ENCODE data around the gene ZNF444.
A peak's percentile ranks its signal among the peaks of the same experiment; 100 is the strongest.

The ZNF444 gene

DNA sequence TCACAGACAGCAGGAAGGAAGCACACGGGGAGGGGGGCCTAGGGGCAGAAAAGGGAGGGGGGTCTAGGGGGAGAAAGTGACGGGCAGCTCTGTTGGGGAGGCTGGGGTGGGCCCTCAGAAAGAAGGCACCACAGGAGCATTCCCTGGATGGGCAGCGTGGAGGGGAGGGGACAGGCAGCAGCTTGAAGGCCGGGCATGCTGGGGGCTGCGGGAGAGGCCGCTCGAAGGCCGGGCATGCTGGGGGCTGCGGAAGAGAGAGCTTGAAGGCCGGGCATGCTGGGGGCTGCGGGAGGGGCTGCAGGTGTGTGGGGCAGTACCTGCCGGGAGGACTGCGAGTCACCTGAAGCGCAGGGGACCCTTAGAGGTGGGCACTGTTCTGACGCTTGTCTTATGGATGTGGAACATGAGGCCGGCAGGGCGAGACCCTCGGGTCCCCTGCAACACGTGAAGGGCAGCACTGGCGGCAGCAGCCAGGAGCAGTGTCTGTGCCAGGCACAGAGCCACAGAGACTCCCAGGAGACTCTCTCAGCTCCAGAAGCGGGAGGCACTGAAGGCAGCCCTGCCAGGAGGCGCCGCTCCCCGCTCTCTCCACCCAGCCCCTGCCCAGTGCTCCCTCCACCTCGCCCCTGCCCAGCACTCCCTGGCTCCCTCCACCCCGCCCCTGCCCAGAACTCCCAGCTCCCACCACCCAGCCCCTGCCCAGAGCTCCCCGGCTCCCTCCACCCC, 33.3 kb upstream of the ZNF444 start:
- no peak for DNase-seq (ENCODE audit: low read depth in 2 of 2)

GRCh38 chr19:56108447-56109195, 32.5 kb upstream of the ZNF444 start:
- no peak for DNase-seq (ENCODE audit: low read depth in 2 of 2)

GRCh38 chr19:56109226-56109625, 31.9 kb upstream of the ZNF444 start:
- no peak for DNase-seq (ENCODE audit: low read depth in 2 of 2)

DNA sequence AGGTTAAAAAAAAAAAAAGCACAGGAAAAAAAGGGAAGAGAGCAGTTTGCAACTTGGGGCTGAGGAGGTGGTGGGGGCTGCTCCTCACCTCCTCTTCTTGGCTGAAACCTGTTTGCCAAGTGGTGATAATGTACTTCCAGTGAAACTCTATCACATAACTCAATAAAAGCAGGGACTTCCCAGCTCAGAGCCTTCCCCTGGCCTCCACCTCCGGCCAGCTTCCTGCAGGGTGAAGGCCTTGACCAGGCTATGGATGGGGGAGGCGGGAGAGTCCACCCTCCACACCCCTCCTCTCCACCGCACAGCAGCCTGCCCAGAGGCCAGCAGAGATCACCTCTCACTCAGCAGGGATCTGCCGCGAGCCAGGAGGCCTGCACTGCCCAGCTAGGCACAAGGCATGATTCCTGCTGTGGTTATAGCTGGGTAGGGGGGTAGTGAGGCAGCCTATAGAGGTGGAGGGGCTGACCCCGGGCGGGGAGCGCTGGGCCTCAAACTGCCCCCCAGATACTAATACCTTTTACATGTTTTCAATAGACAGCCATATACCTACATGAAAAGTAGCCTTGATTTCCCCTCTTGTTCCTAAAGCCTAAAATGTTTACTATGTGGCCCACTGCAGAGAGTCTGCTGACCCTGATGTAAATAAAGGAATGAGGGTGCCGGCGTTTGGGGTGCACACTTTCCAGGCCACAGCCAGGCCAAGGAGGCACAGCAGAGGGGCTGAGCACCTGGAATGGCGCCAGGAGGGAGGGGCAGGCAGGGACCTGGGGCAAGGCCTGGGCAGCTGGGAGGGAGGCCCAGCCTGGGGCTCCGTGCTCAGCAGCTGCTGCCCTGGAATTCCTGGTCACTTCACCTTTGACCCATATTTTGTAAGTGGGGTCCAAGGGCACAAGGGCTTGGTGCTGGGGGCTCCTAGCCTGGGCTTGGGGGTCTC, 30.3 kb upstream of the ZNF444 start:
- DNase-seq (ENCODE audit: low read depth in 2 of 2) = no peak

- peak in 1 of 2 donors; percentile 30 for DNase-seq (ENCODE audit: low read depth in 2 of 2)
Observed at GRCh38 chr19:56111601-56112312, 29.3 kb upstream of the ZNF444 start.

GRCh38 chr19:56112313-56112709, 28.8 kb upstream of the ZNF444 start:
- DNase-seq (ENCODE audit: low read depth in 2 of 2) = no peak

- DNase-seq (ENCODE audit: low read depth in 2 of 2) = no peak
Observed at GRCh38 chr19:56113074-56113632, 27.9 kb upstream of the ZNF444 start.

- DNase-seq (ENCODE audit: low read depth in 2 of 2) = no peak
Observed at GRCh38 chr19:56114051-56114777, 26.9 kb upstream of the ZNF444 start.

DNA sequence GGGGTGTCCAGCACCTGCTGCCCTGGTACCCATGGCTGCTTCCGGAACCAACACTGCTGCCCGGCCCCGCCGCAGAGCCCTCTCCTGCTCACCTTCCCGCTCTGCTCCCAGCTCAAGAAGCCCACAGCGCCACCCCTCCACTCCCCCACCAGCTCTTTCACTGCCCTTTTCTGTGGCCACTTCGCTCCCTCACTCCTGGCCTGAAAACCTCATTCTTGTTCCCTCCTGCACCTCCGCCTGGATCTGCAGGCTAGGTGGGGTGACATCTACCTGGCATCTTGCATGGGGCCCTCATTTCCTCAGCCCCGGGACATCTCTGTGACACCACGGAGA, 26.3 kb upstream of the ZNF444 start:
- no peak for DNase-seq (ENCODE audit: low read depth in 2 of 2)

- no peak for DNase-seq (ENCODE audit: low read depth in 2 of 2)
Observed at GRCh38 chr19:56115490-56115889, 25.6 kb upstream of the ZNF444 start.

DNA sequence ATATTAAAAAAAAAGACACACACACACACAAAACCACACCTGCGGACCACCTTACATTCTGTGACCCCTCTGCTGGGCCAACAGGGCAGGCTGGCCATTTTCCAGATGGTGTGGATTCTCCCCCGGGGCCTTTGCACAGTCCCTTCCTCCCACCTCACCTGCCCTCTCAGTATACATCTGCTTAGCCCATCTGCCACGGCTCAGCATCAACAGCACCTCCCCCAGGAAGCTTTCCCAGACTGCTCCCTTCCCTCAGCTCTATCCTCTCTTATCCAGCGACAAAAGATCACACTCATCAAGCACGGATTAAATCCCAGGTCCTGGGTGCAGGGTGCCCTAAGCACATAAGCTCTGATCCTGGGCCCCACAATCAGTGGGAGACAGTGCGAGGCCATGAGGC, 24.5 kb upstream of the ZNF444 start:
- DNase-seq (ENCODE audit: low read depth in 2 of 2) = no peak

GRCh38 chr19:56117376-56117884, 23.7 kb upstream of the ZNF444 start:
- DNase-seq (ENCODE audit: low read depth in 2 of 2) = no peak

- DNase-seq (ENCODE audit: low read depth in 2 of 2) = no peak
Observed at GRCh38 chr19:56117889-56118288, 23.2 kb upstream of the ZNF444 start.

GRCh38 chr19:56118666-56119581, 22.2 kb upstream of the ZNF444 start:
- no peak for DNase-seq (ENCODE audit: low read depth in 2 of 2)

DNA sequence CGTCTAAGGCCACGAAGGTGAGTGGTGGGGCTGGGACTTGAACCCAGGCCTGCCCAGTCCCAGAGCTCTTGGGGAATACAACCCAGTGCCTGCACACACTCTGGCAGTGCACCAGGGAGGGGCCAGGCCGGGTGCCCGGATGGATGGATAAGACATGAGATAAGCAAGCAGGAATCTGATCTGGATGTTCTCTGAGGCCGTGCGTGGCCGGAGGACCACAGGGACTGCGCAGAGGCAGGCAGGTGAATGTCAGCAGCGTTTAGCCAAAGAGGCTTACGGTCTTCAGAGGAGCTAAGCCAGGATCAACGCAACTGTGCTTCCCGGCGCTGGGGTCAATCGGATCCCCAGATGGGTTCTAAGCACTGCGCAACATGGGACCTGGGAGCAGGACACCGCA, 21.5 kb upstream of the ZNF444 start:
- no peak for DNase-seq (ENCODE audit: low read depth in 2 of 2)

DNA sequence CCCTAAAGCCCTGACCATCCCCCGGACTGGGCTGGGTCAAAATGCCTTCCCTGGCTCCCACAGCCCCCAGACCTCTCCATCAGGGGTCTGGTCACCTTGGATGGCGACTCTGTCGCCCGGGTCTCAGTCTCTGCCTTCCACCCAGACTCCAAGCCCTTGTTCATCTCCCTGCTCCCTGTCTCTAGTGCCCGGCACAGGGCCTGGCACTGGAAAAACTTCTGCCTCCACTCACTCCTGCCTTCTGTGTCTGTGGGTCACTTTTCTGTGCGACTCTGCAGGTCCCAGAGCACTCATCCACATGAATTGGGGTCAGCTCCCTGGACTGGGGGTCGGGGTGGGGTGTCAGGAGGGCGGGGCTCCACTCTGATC, 21.1 kb upstream of the ZNF444 start:
- no peak for DNase-seq (ENCODE audit: low read depth in 2 of 2)

DNA sequence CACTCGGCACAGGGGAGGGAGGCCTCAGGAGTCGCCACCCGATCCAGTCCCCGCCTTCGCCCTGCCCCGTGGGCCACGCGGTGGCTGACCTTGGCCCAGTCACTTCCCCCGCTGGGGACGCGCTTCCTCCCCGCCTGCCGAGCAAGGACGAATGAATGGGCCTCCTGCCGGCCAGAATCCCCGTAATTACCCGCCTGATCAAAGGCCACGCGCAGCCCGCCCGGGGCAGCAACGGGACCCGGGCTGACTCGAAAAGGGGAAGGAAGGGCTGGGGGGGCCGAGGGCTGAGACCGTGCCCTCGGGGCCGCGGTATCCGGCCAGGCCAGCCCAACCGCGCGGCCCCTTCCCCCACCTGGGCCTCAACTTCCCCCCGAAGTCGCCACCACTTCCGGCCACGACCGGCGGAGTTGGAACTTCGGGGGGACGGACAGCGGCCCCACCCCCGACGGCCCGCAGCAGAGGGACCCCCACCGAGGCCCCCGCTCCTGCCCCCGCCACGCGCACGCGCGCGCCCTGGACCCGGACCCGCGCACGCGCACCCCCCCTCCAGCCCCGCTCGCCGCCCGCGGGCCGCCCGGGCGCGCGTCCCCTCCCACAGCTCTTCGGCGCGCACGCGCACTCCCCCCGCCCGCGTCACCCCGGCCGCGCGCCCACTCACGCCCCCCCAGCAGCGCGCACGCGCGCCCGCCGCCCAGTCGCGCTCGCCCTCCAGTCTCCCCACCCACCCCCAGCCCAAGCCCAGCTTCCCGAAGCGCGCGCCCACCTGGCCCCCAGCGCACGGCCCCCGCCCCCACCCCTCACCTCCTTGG, 20.5 kb upstream of the ZNF444 start:
- DNase-seq (ENCODE audit: low read depth in 2 of 2) = peak; percentile 74 to 75
